GM21526 (cell line): ENCODE data around the gene KLHL1.

ENCODE experiments used
- ATAC-seq: cut with Tn5 transposase; IDR thresholded peaks from one replicate; pipeline ENCODE4 v1.9.1; 2021; ENCODE audit warnings: moderate library complexity; ENCODE audit not compliant: unreplicated experiment, low FRiP score

The KLHL1 gene

GRCh38 chr13:69706807-69707206, 401.4 kb downstream of the KLHL1 start:
- no peak for ATAC-seq

GRCh38 chr13:69704311-69704710, 403.9 kb downstream of the KLHL1 start:
- ATAC-seq: no peak

GRCh38 chr13:69690999-69691398, 417.3 kb downstream of the KLHL1 start:
- ATAC-seq: no peak

- ATAC-seq: no peak
Observed at GRCh38 chr13:69683921-69684686, 424.1 kb downstream of the KLHL1 start.

GRCh38 chr13:69681722-69682121, 426.5 kb downstream of the KLHL1 start:
- ATAC-seq: no peak

GRCh38 chr13:69677343-69677742, 430.9 kb downstream of the KLHL1 start:
- ATAC-seq: no peak

- ATAC-seq: no peak
Observed at GRCh38 chr13:69676286-69676685, 432.0 kb downstream of the KLHL1 start.

GRCh38 chr13:69660155-69660554, 448.1 kb downstream of the KLHL1 start:
- ATAC-seq: no peak

GRCh38 chr13:69657676-69658075, 450.6 kb downstream of the KLHL1 start:
- ATAC-seq: no peak

- no peak for ATAC-seq
Observed at GRCh38 chr13:69654392-69654791, 453.9 kb downstream of the KLHL1 start.
